SIG-M5 (cell line): ENCODE measurements around the gene USP22.

Experiments used
- DNase-seq: peaks from one replicate; lab custom pipeline; 2025; lab: John Stamatoyannopoulos, UW

The USP22 gene

DNA sequence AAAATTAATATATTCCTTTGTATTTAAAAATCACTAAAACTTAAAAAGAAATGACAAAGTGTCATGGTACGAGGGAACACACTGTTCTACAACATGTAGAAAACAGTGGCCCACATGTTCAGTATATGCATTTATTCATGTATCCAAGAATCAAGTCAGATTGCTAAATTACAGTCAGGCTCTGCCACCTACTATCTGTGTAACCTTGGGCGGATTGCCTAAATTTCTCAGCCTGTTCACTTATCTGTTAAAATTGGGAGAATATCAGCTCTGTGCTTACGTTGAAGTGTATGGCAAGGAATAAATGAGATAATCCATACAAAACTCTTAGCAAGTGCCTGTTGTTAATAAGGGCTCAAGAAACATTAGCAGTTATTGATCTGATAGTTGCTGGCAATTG is 3.4 kb upstream of the USP22 start:
- DNase-seq: no peak

DNA sequence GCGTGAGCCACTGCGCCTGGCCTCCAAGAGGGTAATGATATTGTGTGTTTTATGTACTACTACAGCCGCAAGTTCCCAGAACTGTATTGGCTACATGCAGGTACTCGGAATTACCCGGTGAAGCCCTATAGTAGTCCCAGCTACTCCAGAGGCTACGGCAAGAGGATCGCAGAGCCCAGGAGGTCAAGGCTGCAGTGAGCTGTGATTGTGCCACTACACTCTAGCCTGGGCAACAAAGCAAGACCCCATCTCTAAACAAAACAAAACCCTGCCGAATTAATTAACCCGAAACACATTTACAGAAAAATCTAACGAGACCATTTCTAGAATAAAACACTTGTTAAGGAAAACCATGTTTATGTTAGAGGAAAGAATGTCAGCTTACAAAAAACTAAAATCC is 2.2 kb upstream of the USP22 start:
- no peak for DNase-seq

DNA sequence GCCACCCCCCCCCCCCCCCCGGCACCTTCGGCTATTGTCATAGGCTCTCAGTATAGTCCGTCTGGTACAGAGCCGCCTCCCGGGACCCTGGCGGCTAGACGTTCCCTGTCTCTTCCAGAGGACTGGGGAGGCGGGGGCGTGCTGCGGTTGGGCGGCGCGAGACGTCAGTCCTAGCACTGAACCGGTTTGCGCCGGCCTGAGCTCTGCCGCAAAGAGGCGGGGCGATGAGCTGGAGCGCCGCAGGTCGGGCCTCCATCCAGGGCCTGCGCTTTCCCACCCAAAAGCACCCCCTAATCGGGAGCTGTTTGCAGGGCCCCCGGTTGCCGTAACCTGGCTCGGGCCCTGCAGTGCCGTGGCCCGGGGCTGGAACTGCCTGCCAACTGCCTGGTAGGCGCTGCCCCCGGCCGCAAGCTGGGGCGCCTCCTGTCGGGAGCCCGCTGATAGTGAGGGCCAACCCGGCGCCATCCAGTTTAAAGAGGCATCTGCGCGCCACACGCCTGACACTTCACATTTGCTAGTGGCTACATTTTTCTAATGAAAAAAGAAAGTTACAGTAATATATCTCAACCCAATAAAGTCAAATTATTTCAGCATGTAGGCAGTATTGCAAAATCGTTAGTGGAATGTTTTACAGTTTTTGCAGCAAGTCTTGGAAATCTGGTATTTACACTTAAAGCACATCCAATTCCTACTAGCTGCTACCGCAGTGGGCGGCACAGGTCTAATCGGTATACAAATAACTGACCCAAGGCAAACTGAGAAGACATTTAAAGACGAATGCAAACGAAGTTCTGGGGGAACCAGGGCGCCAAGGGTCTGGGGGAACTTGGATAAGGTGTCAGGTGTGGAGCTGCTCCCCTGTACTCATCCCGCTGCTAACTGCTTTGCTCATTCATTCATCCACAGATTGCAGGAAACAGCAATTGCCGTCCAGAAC is 753 bp upstream of the USP22 start:
- peak; percentile 88 for DNase-seq

DNA sequence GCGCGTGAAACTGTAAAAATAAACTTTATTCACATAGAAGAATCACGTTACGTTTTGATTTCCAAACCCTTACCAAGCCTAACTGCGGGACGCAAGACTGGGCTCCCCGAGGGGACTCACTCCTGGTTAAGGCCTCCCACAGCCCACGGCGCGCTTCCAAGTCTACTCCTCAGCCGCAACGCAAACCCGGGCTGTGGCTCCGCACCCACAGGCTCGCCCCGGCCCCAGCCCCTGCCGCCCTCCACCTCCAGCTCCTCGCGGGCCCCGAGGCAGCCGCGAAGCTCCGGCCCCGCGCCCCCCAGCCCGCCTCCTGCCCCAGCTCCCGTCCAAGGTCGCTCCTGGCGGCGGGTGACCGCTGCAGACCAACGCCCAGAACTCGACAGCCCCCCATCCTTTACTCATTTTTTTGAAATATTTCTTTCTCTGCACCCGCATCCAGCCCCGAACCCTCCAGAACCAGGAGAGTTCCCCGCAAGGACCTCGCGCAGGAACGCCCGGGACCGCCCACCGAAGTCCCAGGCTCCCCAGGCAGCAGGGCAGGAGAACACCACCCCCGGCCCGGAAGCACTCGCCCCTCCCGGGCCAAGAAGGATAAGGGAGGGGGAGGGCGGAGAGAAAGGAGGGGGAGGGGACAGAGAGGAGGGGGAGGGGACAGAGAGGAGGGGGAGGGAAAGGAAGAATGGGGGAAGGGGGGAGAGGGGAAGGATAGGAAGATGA is 912 bp downstream of the USP22 start:
- no peak for DNase-seq

DNA sequence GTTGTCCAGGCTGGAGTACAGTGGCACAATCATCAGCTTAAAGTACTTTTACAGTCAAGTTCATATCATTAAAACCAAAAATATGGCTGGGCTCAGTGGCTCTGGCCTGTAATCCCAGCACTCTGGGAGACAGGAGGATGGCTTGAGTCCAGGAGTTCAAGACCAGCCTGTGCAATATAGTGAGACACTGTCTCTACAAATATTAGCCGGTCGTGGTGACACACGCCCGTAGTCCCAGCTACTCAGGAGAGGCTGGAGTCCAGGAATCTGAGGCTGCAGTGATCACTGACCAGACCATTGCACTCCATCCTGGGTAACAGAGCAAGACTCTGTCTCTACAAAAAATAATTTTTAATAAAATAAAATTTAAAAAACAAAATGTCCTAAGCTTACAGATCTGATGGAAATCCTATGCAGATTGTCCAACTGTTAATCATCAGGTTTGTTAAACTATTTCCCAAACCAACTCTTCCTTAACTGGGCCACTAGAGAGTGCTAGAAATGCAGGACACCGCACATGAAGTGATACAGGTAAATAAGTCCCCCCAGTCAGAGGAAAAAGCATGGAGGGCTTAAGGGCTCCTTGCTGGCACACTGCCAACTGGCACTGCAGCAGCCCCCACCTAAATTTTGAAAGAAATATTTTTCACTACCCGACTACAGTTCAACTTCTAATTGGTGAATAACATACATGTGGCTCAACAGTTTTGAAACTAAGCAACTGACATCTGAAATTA is 2.8 kb downstream of the USP22 start:
- no peak for DNase-seq

DNA sequence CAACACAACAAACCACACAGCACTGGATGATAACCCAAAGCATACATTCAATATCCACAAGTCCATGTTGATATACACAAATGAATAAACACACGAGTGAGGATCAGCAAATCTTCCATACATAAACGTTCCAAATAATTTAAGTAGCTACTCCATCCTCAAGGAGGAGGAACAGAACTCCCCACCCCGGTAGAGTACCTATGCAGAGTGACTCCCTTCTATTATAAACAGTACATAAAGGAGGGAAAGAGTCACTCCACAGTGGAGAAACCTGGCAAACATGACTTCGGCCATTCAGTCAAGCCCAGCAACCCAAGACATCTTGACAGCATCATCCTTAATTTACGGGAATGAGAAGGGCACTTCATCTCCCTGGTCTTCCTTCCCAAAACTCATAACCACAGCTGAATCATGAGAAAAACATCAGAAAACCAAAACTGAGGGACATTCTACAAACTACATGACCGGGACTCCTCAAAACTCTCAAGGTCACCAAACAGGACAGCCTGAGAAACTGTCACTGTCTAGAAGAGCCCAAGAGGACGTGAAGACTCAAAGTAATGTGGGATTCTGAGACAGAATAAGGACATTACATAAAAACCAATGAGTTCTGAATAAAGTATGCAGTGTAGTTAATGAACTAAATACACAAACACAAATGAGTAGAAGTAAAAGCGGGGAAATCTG is 5.6 kb downstream of the USP22 start:
- no peak for DNase-seq

DNA sequence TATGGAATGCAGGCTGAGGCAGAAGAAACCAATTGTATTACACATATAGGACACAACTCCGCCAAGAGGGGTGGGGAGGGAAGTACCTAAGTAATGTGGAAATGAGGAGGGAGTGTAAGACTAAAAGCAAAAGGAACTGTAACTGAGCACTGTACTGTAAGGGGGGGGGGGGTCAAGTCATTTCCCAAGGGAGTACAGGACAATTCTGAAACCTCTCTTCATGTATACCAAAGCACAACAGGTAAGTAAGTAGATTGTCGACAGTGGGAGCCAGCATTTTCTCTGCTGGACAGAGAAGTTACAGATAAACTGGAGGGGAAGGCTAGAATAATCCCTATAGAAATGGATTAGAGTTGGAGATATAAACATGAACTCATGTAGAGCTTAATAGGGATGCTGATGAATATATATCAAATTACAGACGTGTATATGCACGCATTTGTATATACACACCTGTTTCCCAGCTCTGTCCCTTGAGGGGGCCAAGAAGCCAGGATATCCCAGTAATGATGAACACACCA is 6.4 kb downstream of the USP22 start:
- no peak for DNase-seq

DNA sequence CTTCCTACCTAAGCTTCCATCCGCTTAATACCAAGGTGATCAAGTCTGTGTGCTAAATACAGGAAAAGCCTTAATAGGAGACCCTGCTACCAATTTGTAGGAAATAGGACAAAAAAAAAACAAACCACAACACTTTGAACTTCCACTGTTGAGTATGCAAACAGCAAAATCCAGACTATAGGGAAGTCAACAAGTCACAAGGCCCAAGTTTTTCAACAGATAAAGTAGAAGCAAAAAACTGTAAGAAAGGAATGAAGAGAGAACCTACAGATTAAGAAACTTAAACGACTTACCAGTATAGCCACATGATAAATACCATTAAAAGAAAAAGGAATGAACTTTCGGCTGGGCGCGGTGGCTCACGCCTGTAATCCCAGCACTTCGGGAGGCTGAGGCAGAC is 7.4 kb downstream of the USP22 start:
- no peak for DNase-seq

DNA sequence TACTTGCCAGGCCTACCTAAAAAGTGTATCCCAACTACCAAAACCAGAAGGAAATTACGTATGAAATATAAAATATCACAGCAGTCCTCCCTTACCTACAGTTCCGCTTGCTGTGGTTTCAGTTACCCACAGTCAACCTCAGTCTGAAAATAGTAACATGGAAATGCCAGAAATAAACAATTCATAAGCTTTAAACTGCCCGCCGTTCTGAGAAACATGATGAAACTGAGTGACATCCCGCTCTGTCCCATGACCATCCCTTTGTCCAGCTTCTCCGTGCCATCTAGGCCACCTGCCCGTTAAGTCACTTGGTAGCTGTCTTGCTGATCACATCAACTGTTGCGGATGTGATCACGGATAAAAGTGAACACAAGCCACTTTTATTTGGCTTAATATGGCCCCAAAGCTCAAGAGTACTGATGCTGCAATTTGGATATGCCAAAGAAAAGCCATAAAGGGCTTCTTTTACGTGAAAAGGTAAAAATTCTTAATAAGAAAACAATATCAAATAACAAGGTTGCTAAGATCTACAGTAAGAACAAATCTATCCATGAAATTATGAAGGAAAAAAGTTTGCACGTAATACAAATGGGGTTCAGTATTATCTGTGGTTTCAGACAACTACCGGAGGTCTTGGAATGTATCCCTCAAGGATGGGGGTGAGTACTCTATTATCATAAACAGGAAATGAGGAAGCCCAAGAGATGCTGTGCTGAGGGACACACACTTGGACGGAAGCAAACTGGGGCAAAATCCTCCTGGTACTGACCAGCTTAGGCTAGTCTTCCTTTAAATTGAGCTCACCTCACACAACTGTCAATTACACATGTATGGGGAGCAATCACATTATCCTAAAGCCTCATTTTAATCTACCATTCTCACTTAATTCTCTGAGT is 8.2 kb downstream of the USP22 start:
- peak; percentile 38 for DNase-seq

DNA sequence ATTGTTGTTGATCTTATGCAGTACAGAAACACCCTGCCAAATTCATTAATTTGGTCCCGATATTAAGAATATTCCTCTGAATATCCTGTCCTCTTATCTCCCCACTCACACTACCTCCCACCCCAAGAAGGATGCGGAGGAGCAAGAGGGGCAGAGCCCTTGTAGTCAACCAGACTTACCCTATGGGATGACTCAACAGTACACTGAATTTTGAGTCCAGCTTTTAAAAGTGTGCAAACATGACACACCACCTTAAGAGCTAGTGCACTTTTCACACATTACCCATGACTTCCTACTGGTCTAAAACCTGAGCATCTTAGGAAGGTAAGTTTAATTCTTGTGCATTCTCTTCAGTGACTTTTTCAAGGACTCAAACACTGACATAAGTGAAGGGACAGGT is 9.5 kb downstream of the USP22 start:
- DNase-seq: no peak

DNA sequence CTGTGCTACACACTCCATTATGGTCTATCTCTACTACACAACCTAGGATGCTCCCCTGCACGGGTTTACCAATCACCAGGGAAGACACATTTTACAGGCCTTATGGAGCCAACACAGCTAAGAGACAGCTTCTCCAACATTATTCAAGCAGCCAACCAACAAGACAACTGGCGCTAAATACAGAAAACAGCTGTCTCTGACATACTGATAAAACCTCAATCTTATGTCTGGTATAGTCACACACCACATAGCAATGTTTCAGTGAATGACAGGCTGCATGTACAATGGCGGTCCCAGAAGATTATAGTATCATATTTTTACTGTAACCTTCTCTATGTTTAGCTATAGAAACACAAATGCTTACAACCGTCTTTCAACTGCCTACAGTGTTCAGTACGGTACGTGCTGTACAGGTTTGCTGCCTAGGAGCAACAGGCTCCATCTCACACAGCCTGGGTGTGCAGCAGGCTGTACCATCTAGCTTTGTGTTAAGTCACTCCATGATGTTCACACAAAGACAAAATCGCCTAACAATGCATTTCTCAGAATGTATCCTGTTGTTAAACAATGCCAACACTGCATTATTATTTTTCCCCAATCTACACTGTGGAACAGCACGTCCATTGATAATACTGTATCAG is 10.9 kb downstream of the USP22 start:
- no peak for DNase-seq

DNA sequence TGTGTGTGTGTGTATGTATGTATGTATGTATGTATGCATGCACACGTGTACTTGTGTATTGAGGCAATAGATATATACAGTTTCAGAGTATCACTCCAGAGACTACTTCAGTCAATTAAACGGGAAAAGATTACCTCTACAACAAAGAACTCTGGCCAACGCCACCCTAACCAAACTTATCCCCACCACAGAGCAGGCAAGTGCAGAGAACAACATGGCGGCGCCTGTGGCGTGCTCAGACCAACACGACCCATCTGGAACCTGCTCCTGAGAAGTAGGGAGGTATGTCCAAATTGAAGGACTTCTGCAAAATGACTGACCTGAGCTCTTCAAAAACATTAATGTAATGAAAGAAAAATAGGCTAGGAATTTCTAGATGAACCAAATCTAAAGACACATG is 12.4 kb downstream of the USP22 start:
- DNase-seq: no peak

DNA sequence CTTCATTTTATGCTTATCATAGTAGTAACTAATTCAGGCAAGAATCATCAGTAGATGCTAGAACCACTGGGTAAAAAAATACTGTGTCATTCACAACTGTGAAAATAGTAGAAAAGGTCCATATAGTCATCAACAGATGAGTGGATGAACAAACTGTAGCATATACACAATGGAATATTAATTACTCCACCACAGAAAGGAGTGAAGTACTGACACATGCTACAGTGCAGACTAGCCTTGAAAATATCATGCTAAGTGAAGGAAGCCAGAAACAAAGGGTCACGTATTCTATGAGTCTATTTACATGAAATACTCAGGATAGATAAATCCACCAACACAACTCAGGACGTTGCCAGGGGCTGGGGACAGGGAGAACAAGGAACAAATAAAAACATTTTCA is 13.3 kb downstream of the USP22 start:
- DNase-seq: no peak

DNA sequence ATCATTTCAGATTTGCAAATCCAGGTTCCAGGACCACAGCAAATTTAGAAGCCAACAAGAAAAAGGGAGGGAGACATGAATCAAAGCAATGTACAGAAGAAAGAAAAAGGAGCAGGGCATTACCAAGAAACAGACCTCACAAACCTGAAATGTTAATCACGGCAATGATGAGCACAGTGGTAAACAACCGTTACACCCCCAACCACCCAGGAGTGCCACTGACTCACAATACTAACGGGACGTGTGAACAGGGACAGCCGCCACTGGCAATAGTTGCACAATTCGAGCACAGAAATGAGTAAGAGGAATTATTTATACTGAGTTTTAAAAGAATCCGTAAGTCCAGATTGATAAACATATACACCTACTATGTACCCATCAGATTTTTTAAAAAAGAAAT is 13.8 kb downstream of the USP22 start:
- no peak for DNase-seq

DNA sequence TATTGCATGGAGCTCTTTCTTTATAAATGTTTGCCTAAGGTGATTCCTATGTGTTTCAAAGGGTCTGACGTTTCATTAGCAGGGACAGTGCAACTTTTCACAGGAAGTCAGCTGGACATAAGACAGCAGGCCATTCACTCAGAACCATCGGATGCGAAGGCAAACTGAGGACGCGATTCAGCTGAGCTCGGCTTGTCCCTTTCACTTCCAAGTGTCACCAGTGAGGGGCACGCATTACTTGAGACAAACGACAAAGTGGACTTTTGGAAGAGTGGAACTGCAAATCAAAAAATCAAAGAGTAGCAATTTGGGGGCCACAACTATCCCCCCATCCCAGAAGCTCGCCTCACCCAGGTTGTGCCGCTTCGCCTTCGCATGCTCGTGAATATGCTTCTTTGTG is 14.6 kb downstream of the USP22 start:
- no peak for DNase-seq

DNA sequence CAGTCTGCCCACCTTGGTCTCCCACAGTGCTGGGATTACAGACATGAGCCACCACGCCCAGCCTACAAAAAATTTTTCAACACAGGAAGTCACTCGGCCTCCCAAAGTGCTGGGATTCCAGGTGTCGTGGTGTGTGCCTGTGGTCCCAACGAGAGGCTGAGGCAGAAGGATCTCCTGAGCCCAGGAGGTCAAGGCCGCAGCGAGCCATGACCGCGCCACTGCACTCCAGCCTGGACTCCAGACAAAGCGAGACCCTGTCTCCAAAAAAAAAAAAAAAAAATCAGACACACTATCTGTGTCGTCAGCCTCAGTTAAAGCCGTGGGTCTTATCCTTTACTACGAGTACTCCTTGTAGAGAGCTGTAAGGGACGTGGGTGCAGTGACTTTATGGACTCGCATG is 15.8 kb downstream of the USP22 start:
- DNase-seq: no peak

DNA sequence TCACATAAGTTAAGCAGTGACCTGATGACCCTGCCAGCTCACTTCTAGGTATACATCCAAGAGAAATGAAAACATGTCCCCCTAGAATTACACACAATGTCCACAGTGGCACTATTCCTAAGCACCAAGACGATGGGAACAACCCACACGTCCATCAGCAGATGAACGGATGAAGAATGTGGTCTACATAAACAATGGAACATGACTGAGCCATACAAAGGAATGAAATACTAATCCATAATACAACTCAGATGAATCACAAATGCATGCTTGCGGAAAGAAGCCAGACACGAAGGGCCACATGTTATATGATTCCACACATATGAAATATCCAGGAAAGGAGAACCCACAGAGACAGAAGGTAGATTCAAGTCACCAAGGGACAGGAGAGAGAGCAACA is 17.4 kb downstream of the USP22 start:
- DNase-seq: no peak

DNA sequence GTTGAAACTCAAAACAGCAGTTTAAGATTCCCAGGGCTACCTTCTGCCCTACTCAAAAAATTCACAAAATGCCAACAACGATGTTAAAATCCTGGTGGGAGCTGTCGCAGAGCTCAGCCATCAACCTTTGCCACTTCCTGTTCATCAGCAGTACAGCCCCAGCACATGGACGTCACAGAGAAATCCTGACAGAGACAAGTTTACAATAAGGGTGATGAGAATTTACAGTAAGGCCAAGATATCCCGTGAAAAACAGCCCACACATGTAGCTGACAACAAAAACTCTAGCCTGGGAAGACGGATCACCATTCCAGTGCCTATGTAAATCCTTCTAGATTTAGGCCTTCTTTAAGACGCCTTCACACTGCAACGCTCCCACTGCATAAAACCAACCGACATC is 18.8 kb downstream of the USP22 start:
- no peak for DNase-seq

DNA sequence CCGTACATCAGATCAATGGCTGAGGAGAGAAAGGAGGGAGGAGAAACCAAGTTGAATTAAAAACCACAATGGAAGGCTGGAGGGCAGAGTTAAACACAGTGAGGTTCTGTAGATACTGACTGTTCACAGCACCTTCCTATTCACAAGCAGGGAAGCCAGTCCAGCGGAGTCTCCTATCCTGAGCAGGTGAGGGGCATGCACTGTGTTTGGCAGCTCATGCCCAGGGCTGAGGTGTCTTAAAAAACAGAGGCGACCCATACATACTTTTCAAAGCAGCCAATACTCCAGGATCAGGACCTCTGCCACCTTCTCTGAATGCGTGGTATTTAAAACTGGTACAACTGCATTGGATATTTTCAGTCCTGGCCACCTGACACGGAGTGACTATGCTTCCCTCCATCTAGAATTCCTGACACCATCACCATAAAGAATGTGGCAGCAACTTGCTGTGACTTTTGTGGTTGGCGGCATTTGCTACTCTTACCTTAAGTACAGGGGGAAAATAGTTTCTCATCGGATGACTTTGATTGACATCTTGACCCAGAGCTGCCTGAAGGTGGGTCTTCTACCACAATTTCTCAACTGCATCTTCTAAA is 21.5 kb downstream of the USP22 start:
- DNase-seq: no peak

DNA sequence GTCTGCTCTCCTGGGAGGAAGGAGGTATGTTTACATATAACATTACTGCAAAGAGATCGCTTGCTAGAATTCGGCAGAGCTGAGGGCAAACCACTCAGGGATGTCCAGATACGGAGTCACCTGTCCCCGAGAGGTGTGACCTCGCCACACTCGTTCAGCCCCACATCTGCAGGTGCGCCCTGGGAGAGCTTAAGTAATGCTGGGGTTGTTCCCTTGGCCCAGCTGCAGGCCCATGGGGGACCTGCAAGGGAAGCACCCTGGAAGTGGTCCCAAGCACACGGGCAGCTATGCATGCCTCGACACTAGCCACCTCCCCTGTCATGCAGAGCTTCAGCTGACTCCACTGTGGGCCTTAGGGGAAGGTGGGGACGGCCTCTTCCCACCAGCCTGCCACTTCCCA is 22.2 kb downstream of the USP22 start:
- DNase-seq: no peak
